ENCODE measurements around the gene THADA.
"Not testable (repeated sequence)": the region's sequence is repeated elsewhere in the genome, so short reads cannot be mapped to it uniquely, and the experiment has no call there.

THADA gene, protein sequence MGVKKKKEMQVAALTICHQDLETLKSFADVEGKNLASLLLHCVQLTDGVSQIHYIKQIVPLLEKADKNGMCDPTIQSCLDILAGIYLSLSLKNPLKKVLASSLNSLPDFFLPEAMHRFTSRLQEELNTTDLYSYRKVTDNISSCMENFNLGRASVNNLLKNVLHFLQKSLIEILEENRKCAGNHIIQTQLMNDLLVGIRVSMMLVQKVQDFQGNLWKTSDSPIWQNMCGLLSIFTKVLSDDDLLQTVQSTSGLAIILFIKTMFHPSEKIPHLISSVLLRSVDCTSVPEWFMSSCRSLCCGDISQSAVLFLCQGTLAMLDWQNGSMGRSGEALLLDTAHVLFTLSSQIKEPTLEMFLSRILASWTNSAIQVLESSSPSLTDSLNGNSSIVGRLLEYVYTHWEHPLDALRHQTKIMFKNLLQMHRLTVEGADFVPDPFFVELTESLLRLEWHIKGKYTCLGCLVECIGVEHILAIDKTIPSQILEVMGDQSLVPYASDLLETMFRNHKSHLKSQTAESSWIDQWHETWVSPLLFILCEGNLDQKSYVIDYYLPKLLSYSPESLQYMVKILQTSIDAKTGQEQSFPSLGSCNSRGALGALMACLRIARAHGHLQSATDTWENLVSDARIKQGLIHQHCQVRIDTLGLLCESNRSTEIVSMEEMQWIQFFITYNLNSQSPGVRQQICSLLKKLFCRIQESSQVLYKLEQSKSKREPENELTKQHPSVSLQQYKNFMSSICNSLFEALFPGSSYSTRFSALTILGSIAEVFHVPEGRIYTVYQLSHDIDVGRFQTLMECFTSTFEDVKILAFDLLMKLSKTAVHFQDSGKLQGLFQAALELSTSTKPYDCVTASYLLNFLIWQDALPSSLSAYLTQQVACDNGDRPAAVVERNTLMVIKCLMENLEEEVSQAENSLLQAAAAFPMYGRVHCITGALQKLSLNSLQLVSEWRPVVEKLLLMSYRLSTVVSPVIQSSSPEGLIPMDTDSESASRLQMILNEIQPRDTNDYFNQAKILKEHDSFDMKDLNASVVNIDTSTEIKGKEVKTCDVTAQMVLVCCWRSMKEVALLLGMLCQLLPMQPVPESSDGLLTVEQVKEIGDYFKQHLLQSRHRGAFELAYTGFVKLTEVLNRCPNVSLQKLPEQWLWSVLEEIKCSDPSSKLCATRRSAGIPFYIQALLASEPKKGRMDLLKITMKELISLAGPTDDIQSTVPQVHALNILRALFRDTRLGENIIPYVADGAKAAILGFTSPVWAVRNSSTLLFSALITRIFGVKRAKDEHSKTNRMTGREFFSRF (N-terminal part only)

DNA sequence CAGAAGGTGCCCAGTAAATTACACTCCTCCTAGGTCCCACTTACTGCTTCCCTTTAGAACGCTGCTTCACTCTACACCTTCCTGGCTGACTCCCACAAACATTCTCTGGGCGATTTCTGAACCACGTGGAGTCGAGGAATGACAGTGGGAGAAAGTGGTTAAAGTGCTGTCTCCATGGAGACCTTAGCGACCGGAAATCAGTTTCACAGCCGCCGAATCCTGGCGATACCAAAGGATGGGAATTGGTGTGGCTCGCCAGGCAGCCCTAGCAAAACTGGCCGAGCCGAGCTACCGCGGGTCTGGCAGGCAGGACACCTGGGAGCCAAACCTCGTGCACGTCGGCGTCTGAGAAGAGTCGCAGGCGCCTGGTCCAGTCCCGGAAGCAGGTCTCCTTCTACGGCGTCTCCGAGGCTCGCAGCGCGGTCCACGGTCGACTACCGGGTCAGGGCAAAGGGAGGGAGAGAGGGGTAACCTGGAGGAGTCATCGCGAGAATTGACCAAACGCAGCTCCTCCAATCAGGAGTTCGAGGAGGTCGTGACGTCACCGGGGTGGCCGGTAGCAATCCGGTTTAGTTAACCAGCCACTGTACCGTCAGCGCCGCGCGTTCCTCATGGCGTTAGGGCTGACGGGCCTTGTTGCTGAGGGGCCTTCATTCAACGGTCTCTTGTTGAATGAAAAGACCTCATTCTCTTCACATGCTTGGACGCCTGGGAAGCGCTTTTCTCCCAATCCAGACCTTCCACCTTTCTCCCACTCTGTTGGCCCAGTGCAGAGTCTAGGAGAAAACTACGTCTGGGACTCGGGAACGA, at the start of gene THADA:
THADA (minus strand) TSS at position 436 of the 810 bp plus-strand sequence. CDS start 3,646 bp downstream, outside the sequence.
- DNase-seq (ENCODE audit: low read depth), result peak; percentile 97

DNA sequence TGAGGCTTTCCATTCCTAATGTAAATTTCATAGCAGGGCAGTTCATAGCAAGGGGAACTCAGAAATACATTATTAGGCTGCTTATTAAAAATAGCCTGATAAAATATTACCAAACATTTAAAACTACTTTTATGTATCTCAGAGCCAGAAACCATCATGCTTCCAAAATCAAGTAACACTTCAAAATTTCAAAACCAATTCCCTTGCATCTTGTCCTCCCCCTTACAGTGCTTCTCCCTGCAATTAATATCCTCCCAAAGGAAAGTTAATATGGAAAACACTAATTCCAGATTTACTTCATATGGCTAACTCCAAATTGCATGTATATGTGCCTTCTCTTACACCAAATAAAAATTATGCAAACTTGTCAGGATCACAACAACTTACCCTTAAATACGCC, 47.8 kb upstream of the THADA start:
- DNase-seq (ENCODE audit: low read depth), result no peak

DNA sequence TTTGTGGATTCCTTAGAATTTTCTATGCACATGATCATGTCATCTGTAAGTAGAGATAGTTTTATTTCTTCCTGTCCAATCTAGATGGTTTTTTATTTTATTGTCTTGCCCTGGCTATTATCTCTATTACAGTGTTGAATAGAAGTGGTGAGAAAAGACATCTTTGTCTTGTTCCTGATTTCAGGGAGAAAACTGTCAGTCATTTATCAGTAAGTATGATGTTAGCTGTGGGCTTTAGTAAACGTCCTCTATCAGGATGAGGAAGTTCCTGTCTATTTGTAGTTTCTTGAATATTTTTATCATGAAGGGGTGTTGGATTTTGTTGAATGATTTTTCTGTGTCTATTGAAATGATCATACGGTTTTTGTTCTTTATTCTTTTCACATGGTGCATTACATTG, 46.5 kb upstream of the THADA start:
- no peak for DNase-seq (ENCODE audit: low read depth)

DNA sequence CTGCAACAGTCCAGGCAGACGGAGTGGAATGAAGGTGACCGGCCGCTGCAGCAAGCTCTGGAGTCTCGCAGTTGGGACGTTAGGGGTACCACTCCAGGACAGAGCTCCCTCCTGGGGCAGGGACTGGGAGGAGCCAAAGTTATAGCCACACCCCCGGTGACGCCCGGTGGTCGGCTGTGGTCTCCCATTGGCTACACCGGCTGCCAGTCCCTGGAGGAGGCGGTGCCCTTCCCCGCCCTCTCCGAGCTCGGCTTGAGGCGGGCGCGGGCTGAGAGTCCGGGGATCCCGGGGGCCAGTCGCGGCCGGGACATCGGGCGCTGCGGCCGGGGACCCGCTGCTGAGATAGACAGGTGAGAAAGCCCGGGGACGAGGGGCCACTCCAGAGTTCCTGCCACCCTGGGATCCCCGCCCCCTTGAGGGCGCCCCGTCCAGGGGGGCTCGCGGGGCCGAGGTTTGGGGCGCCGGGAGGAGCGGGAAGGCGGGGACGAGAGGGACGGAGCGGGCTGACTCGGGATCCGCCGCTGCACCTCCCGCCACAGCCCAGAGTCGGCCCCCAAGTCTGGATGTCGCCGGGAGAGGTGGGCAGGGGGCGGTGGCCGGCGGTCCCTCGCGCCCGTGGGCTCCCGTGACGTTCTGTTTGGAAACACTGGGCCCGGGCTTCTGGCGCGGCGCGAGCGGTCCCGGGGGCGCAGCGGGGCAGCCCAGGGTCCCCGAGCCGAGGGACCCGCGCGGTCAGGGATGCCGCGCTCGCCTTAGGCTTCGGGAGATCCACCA, 41.4 kb upstream of the THADA start, which contains the start of gene PLEKHH2:
PLEKHH2 (plus strand) TSS at position 231 of the 774 bp plus-strand sequence. CDS start 7,414 bp downstream, outside the sequence.
- peak; percentile 82 for DNase-seq (ENCODE audit: low read depth)

DNA sequence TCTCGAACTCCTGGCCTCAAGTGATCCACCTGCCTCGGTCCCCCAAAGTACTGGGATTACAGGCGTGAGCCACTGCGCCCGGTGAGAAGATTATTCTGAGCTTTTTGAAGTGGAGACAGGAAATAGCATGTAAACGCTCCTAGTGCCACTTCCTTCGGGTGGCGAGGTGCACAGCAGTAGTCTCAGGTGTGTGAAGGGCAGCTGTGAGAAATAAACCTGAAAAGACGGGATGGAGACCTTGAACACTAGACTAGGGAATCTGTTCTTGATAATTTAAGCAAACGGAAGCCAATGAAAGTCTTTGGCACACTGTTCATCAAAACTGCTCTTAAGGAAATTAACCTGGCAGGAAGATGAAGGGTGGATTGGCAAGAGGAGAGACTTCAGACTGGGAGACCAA, 40.8 kb upstream of the THADA start:
- no peak for DNase-seq (ENCODE audit: low read depth)

DNA sequence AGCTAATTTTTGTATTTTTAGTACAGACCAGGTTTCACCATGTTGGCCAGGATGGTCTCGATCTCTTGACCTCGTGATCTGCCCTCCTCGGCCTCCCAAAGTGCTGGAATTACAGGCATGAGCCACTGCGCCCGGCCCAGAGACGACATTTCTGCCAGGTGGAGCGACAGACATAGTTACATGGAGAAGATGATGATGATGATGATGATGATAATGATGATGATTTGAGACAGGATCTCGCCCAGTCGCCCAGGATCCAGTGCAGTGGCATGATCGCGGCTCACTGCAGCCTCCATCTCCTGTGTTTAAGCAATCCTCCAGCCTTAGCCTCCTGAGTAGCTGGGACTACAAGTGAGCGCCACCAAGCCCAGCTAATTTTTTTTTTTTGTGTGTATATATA, 40.3 kb upstream of the THADA start:
- not testable (repeated sequence) for DNase-seq (ENCODE audit: low read depth)

DNA sequence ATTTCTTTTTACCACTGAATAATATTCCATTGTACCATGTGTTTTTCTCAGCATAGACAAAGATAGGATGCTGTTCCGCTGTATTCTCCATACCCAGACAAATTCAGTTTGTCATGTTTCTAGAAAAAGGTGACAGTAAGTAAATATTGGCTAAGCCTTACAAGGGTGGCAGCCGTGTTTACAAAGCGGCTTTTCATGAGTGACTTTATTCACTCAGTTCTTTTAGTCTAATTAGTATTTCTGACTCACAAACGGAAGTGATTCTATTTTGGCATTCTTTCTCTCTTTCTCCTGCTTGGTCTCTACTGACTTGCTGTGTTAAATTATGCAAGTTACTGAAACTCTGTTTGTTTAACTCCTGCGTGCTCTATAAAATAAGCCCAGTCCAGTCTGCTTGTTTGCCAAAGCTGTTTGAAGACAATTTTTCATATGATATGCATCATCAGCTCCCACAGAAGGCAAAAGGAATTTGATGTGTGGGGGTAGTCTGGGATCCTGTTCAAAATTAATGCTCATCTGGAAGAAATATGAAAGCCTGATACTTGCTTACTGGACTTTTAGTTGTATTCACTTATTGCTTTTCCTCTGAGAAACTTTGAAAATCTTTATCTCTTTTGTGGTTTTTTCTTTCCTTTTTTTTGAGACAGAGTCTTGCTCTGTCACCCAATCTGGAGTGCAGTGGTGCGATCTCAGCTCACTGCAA, 38.9 kb upstream of the THADA start:
- no peak for DNase-seq (ENCODE audit: low read depth)

DNA sequence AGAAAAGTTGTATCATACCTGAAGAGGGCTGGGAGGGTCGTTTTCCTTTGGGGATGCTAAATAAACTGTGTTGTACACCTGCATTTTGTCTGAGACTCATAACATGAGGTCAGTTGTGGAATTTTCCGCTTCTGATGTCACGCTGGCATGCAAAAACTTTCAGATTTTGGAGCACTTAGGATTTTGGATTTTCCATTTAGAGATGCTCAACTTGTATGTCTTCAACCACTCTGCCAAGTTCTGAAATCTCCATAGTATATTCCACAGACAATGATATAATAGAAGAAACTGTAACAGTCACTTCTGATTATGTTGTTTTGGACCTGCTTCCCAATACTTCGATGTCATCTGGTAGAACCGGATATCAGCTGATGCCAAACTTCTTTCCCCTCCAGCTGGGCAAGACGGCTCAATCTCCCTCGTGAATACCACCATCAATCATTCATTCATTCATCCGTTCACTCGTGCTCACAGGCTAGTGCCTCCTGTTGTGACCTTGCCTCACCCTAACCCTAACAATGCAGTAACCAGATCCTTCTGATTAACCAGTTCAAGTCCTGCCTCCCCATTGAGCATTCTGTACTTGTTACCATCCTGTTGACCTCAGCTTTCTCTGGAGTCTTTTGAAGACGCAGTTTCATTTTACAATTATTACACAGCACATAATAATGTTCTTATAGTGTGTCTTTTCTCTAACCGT, 35.9 kb upstream of the THADA start:
- no peak for DNase-seq (ENCODE audit: low read depth)

DNA sequence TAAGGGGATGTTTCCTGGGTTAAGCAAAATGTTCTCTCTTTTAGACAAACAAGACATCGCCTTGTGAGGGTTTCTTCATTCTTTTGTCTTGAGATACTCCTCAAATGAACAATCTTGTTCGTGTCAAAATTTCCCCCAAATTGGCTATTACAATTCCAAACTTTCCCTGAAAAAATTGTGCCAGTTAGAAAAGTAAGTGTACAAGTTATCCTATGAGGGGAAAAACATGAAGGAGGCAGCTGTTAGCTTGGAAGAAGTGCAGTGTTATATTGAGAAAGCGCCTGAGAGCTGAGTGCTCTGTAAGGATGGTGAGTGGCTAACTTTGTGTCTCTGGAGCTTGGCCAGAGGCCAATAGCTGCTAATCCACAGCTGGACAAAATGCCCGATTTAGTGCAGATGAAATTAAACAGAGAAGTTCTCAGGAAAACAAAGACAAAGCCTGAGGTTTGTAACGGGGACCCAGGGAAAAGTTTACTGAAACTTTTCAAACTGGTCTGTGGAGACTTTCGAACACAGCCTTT, 27.2 kb upstream of the THADA start:
- DNase-seq (ENCODE audit: low read depth), result no peak

DNA sequence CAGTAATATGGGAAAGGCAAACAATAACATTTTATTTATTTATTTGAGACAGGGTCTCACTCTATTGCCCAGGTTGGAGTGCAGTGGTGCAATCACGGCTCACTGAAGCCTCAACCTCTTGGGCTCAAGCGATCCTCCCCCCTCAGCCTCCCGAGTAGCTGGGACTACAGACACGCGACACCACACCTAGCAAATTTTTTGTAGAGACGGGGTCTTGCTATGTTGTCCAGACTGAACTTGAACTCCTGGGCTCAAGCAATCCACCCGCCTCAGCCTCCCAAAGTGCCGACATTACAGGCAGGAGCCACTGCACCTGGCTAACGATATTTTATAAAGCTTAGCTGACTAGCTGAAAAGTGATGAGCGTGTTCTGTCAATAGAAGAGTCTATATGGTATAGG, 23.7 kb upstream of the THADA start:
- no peak for DNase-seq (ENCODE audit: low read depth)

DNA sequence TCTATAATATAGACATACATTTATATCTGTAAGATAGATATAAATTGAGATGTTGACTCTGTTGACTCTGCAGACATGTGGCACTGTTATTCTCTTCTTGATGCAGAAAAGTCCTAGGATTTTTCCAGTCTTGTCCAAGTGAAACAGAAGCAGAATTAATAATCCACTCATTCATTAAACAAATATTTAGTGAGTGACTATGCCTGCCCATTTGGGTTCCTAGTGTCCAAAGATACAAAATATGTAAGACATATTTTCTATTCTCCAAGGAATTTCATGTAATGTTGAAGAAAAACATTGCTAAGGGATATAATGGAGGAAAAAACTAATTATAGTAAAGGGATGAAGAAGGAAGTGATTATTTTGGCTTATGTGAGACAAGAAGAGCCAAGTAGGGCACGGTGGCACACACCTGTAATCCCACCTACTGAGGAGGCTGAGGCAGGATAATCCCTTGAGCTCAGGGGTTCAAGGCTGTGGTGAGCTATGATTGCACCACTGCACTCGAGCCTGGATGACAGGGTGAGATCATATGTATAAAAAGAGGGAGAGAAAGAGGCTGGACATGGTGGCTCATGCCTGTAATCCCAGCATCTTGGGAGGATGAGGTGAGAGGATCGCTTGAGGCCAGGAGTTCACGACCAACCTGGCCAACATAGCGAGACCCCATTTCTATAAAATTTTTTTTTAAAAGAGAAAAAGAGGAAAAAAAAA, 21.3 kb upstream of the THADA start:
- DNase-seq (ENCODE audit: low read depth), result no peak

DNA sequence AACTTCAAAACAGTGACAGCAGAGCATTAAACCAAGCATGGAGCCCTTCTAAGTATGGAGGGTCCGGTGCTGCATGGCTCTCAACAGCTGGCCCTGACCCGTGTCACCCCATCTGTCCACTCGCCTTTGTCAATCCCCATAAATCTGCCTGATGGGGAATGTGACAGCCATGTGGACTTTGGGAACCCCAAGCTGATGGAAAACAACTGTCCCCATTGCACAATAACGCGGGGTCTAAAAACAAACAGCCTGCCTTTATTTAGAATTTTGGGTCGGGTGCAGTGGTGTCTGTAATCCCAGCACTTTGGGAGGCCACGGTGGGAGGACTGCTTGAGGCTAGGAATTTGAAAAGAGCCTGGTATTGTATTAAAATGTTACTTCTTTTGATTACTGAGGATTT, 17.1 kb upstream of the THADA start:
- DNase-seq (ENCODE audit: low read depth), result no peak

DNA sequence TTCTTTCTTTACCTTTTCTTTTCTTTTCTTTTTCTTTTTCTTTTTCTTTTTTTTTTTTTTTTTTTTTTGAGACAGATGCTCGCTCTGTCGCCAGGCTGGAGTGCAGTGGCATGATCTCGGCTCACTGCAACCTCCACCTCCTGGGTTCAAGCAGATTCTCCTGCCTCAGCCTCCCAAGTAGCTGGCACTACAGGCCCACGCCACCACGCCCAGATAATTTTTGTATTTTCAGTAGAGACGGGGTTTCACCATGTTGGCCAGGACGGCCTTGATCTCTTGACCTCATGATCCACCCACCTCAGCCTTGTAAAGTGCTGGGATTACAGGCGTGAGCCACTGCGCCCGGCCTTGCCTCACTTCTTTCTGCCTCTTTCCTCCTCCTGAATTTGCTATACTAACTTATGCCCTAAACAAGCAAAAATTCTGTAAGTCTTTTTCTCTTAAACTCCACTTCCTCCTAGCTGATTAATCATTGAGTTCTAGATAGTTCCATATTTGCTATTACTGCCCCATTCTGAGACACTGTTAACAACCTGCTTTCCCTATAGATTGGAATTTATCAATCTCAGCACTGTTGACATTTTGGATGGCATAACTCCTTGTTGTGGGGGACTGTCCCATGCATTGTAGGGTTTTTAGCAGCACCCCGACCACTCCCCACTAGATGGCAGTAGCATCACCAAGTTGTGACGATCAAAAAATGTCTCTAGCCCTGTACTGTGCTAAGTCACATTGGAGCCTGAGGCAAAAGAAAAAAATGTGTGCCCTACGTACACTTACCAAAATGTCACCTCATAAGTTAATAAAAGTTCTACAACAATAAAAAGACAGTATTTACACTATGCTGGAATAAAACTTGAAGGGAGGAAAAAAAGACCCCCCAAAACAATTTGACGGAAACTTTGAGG, 16.4 kb upstream of the THADA start:
- peak; percentile 65 for DNase-seq (ENCODE audit: low read depth)

DNA sequence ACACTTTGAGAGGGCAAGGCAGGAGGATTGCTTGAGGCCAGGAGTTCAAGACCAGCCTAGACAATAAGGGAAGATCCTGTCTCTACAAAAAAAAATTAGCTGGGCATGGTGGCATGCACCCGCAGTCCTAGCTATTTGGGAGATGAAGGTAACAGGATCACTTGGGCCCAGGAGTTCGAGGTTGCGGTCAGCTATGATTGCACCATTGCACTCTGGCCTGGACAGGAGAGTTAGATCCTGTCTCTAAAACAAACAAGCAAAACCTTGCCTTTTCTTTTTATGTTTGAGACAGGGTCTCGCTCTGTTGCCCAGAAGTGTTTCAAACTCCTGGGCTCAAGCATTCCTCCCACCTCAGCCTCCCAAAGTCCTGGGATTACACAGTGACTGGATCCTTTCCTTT, 14.5 kb upstream of the THADA start:
- no peak for DNase-seq (ENCODE audit: low read depth)

DNA sequence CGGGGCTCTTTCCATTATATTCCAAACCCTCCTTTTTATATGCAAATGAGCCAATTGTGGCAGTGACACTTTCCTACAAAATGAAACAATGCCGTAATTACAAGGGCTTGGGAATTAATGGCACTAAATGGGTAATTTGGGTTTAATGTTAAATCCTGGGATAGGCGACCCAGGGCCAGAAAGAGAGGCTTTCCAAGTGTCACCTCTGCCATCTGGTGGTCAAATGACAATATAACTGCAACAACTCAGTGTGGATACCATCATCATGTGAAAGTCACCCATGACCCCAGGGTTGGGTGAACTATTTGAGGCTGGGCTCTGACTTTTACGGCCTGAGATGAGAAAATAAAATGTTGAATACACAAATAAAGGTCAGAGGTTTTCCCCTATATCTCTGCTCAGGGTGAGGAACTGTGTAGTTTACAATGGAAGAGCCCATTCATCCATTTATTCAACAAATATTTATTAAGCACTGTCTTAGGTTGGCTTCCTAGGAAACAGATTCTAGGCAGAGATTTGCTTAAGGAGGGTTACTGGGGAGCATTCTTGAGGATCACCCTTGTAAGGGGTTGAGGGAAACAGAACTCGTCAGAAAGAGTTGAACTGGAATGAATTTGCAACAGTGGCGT, 13.6 kb upstream of the THADA start:
- peak; percentile 16 for DNase-seq (ENCODE audit: low read depth)

DNA sequence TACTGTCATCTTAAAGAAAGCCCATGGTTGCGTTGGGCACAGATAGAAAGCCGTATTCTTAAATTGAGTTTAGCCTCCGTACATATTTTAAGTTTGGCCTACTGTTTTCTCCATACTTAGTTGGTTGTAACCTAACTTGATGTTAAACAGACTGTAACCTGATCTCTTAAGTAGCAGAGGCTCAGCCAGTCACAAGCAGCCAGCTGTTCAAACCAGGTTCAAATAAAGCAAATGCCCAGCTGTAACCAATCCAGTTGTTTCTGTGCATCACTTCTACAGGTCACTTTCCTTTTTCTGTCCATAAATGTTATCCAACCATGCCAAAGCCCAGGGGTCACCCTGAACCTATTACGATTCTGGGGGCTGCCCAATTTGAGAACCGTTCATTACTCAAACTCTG, 10.0 kb upstream of the THADA start:
- no peak for DNase-seq (ENCODE audit: low read depth)
